Measurements from ENCODE around the gene FCGR3A. TPM values are rescaled to one million over a fixed set of nuclear protein-coding genes. Genes with fewer than 3 reads are reported as not detected.
"Not testable (repeated sequence)": the region's sequence is repeated elsewhere in the genome, so short reads cannot be mapped to it uniquely, and the experiment has no call there.

Gene FCGR3A
- total and polyA plus RNA-seq, 2 of the 8 experiments (the other 6 are each of a cell fraction or from before 2014, with no cell fraction given): not detected

GRCh38 chr1:161556143-161556542 lies 6.5 kb upstream of the FCGR3A start:
- H3K23ac ChIP-seq (ENCODE audit: insufficient read length); H3K79me1 ChIP-seq (ENCODE audit: low read depth, low read length); H4K5ac ChIP-seq (ENCODE audit: insufficient read length, low read depth, low read length); POLR2A ChIA-PET (ENCODE audit: partially characterized antibody); H2BK120ac ChIP-seq (replicated peaks; ENCODE audit: low read depth, low read length); H2BK5ac ChIP-seq (ENCODE audit: low read depth, low read length); H2AFZ ChIP-seq (ENCODE audit: low read length); H3K79me2 ChIP-seq (ENCODE audit: control insufficient read depth in 1 of 2, insufficient read depth in 2 of 2, low read length in 2 of 2); H2AK5ac ChIP-seq (ENCODE audit: low read depth, low read length); H3K27ac ChIP-seq (ENCODE audit: low read depth, low read length); H3K27me3 ChIP-seq (replicated peaks in 1 of 4; ENCODE audit: control insufficient read depth in 3 of 4, extremely low read depth in 1 of 4, insufficient read depth in 3 of 4, low read length in 3 of 4); H4K20me1 ChIP-seq (replicated peaks in 1 of 2; ENCODE audit: control insufficient read depth in 1 of 2, insufficient read depth in 2 of 2, low read length in 2 of 2); H3K9ac ChIP-seq (replicated peaks in 1 of 4; ENCODE audit: extremely low read depth in 1 of 4, low read depth in 3 of 4, low read length in 3 of 4); FAIRE-seq; H2BK20ac ChIP-seq (ENCODE audit: low read length); H3K36me3 ChIP-seq (ENCODE audit: control insufficient read depth in 2 of 4, insufficient read depth in 4 of 4, low read length in 3 of 4); H3K14ac ChIP-seq (ENCODE audit: insufficient read length); H3K23me2 ChIP-seq (ENCODE audit: low read depth, low read length); H2BK15ac ChIP-seq (ENCODE audit: low read length); H3K56ac ChIP-seq (replicated peaks; ENCODE audit: insufficient read length, low read depth, low read length); H3K4ac ChIP-seq (replicated peaks; ENCODE audit: insufficient read length, low read depth, low read length); CTCF ChIA-PET (ENCODE audit: partially characterized antibody); H2BK12ac ChIP-seq (ENCODE audit: low read depth, low read length); H3K4me2 ChIP-seq (ENCODE audit: insufficient read depth in 1 of 2, low read depth in 2 of 2, low read length in 2 of 2); H3K4me3 ChIP-seq (ENCODE audit: extremely low read depth in 1 of 4, insufficient read depth in 2 of 4, low read depth in 3 of 4, low read length in 4 of 4); H4K91ac ChIP-seq (replicated peaks; ENCODE audit: insufficient read length, low read length); H3K18ac ChIP-seq (ENCODE audit: extremely low read depth, low read length); H3K9me3 ChIP-seq (ENCODE audit: insufficient read depth in 2 of 2, low read depth in 1 of 2, low read length in 1 of 2); H4K8ac ChIP-seq (ENCODE audit: extremely low read depth, insufficient read depth, low read length); DNase-seq (ENCODE audit: low read depth in 1 of 2, low spot score in 2 of 2); H3K4me1 ChIP-seq (replicated peaks in 1 of 4; ENCODE audit: control insufficient read depth in 3 of 4, insufficient read depth in 4 of 4, low read length in 3 of 4): not testable (repeated sequence)
- WGBS, 2 experiments (ENCODE audit: extremely low coverage in 1 of 2, insufficient coverage in 1 of 2, insufficient read length in 1 of 2, insufficient replicate concordance in 2 of 2, low coverage in 1 of 2, low lambda C conversion rate in 2 of 2, missing lambda C conversion rate in 1 of 2): 92% methylated on average over 3 of the region's 3 CpGs; no CpG with 5 or more reads in 1 of the 2 experiments

GRCh38 chr1:161554815-161555417 lies 5.3 kb upstream of the FCGR3A start:
- H3K4ac ChIP-seq (replicated peaks; ENCODE audit: insufficient read length, low read depth, low read length): not testable (repeated sequence)
- 100% methylated on average over 1 of the region's 1 CpG; no CpG with 5 or more reads in 1 of the 2 experiments for WGBS, 2 experiments (ENCODE audit: extremely low coverage in 1 of 2, insufficient coverage in 1 of 2, insufficient read length in 1 of 2, insufficient replicate concordance in 2 of 2, low coverage in 1 of 2, low lambda C conversion rate in 2 of 2, missing lambda C conversion rate in 1 of 2)

More at GRCh38 chr1:161554815-161555417, 5.3 kb upstream of the FCGR3A start:
- H3K23ac ChIP-seq (ENCODE audit: insufficient read length); H3K79me1 ChIP-seq (ENCODE audit: low read depth, low read length); H3K27ac ChIP-seq (ENCODE audit: low read depth, low read length); POLR2A ChIA-PET (ENCODE audit: partially characterized antibody); H2BK20ac ChIP-seq (ENCODE audit: low read length); H3K18ac ChIP-seq (ENCODE audit: extremely low read depth, low read length); H3K14ac ChIP-seq (ENCODE audit: insufficient read length); H3K4me1 ChIP-seq (replicated peaks in 1 of 4; ENCODE audit: control insufficient read depth in 3 of 4, insufficient read depth in 4 of 4, low read length in 3 of 4); H3K27me3 ChIP-seq (replicated peaks in 1 of 4; ENCODE audit: control insufficient read depth in 3 of 4, extremely low read depth in 1 of 4, insufficient read depth in 3 of 4, low read length in 3 of 4); H3K9ac ChIP-seq (replicated peaks in 1 of 4; ENCODE audit: extremely low read depth in 1 of 4, low read depth in 3 of 4, low read length in 3 of 4); H3K36me3 ChIP-seq (ENCODE audit: control insufficient read depth in 2 of 4, insufficient read depth in 4 of 4, low read length in 3 of 4); H2BK5ac ChIP-seq (ENCODE audit: low read depth, low read length); H2BK15ac ChIP-seq (ENCODE audit: low read length); H2BK120ac ChIP-seq (replicated peaks; ENCODE audit: low read depth, low read length); H4K20me1 ChIP-seq (replicated peaks in 1 of 2; ENCODE audit: control insufficient read depth in 1 of 2, insufficient read depth in 2 of 2, low read length in 2 of 2); H3K9me3 ChIP-seq (ENCODE audit: insufficient read depth in 2 of 2, low read depth in 1 of 2, low read length in 1 of 2); CTCF ChIA-PET (ENCODE audit: partially characterized antibody); H3K4me3 ChIP-seq (ENCODE audit: extremely low read depth in 1 of 4, insufficient read depth in 2 of 4, low read depth in 3 of 4, low read length in 4 of 4); H3K4me2 ChIP-seq (ENCODE audit: insufficient read depth in 1 of 2, low read depth in 2 of 2, low read length in 2 of 2); H4K8ac ChIP-seq (ENCODE audit: extremely low read depth, insufficient read depth, low read length); H4K5ac ChIP-seq (ENCODE audit: insufficient read length, low read depth, low read length); FAIRE-seq; H4K91ac ChIP-seq (replicated peaks; ENCODE audit: insufficient read length, low read length); H2BK12ac ChIP-seq (ENCODE audit: low read depth, low read length); DNase-seq (ENCODE audit: low read depth in 1 of 2, low spot score in 2 of 2); H3K23me2 ChIP-seq (ENCODE audit: low read depth, low read length); H2AK5ac ChIP-seq (ENCODE audit: low read depth, low read length); H2AFZ ChIP-seq (ENCODE audit: low read length); H3K79me2 ChIP-seq (ENCODE audit: control insufficient read depth in 1 of 2, insufficient read depth in 2 of 2, low read length in 2 of 2); H3K56ac ChIP-seq (replicated peaks; ENCODE audit: insufficient read length, low read depth, low read length): not testable (repeated sequence)

Measured in H1 (cell line).